Measurements from ENCODE around the gene CSTF1.

CSTF1 gene

GRCh38 chr20:56414842-56415765 is 22.7 kb downstream of the CSTF1 start:
- no peak for TF ChIP-seq CTCF (IDR thresholded peaks at IDR 0.05; ENCODE audit: low read depth, low read length)
- H3K4me3 ChIP-seq (ENCODE audit: low read depth, low read length), result peak overlapping the region; percentile 31; the same call in 1 of the 2 replicates

- no peak overlapping the region for H3K4me3 ChIP-seq (ENCODE audit: low read depth, low read length)
- no peak for TF ChIP-seq CTCF (IDR thresholded peaks at IDR 0.05; ENCODE audit: low read depth, low read length)
Measured at GRCh38 chr20:56417402-56417801, 25.0 kb downstream of the CSTF1 start.

GRCh38 chr20:56417911-56418310 is 25.5 kb downstream of the CSTF1 start:
- H3K4me3 ChIP-seq (ENCODE audit: low read depth, low read length), result no peak overlapping the region
- TF ChIP-seq CTCF (IDR thresholded peaks at IDR 0.05; ENCODE audit: low read depth, low read length), result no peak

- TF ChIP-seq CTCF (IDR thresholded peaks at IDR 0.05; ENCODE audit: low read depth, low read length), result no peak
- no peak overlapping the region for H3K4me3 ChIP-seq (ENCODE audit: low read depth, low read length)
Measured at GRCh38 chr20:56418385-56418861, 26.0 kb downstream of the CSTF1 start.

- no peak for TF ChIP-seq CTCF (IDR thresholded peaks at IDR 0.05; ENCODE audit: low read depth, low read length)
- H3K4me3 ChIP-seq (ENCODE audit: low read depth, low read length), result no peak overlapping the region
Measured at GRCh38 chr20:56420028-56420427, 27.6 kb downstream of the CSTF1 start.

GRCh38 chr20:56420940-56421688 is 28.7 kb downstream of the CSTF1 start:
- no peak for TF ChIP-seq CTCF (IDR thresholded peaks at IDR 0.05; ENCODE audit: low read depth, low read length)
- H3K4me3 ChIP-seq (ENCODE audit: low read depth, low read length), result no peak overlapping the region
